HepG2 (cell line): Measurements from ENCODE around the gene CMIP. TPM values are rescaled to one million over a fixed set of nuclear protein-coding genes. Genes with fewer than 3 reads are reported as not detected.

Experiments used
- ARID5B ChIP-seq: IDR thresholded peaks from 2 replicates; pipeline ENCODE4 v1.4.0; 2020; ENCODE audit warnings: mild to moderate bottlenecking, missing genetic modification reagents
- BCL6 ChIP-seq: IDR thresholded peaks from 2 replicates; pipeline ENCODE4 v1.6.1; 2016; ENCODE audit warnings: missing genetic modification reagents, missing compliant biosample characterization
- CERS6 ChIP-seq: sonication (generic); formaldehyde crosslinking; IDR thresholded peaks from 2 replicates; pipeline ENCODE4 v1.5.0; 2020; ENCODE audit warnings: missing genetic modification reagents
- FOXA1 ChIP-seq, 2 experiments: fragments of 450-650 bp in 1 of 2; sonication (generic) in 1 of 2; formaldehyde crosslinking in 1 of 2; IDR thresholded peaks; 2 replicates each; pipeline versions ENCODE4 v1.4.0 to v1.6.1; 2016 to 2020; ENCODE audit warnings: missing genetic modification reagents in 1 of 2
- HMGXB4 ChIP-seq, 2 experiments: sonication (generic) in 1 of 2; formaldehyde crosslinking in 1 of 2; IDR thresholded peaks; 2 replicates each; pipeline versions ENCODE4 v1.4.0 to v1.6.1; 2018 to 2020; ENCODE audit warnings: missing genetic modification reagents in 2 of 2, borderline replicate concordance in 1 of 2, low read depth in 1 of 2, mild to moderate bottlenecking in 1 of 2, missing biosample characterization in 1 of 2
- HNF4A ChIP-seq: sonication (generic); formaldehyde crosslinking; IDR thresholded peaks from 2 replicates; pipeline ENCODE4 v1.4.0; 2020; ENCODE audit warnings: missing genetic modification reagents
- HOXA3 ChIP-seq: sonication (generic); formaldehyde crosslinking; IDR thresholded peaks from 2 replicates; pipeline ENCODE4 v1.5.0; 2020; ENCODE audit warnings: missing genetic modification reagents
- ISL2 ChIP-seq: sonication (generic); formaldehyde crosslinking; IDR thresholded peaks from 2 replicates; pipeline ENCODE4 v1.5.0; 2020; ENCODE audit warnings: missing genetic modification reagents
- KDM2A ChIP-seq: sonication (generic); formaldehyde crosslinking; IDR thresholded peaks from 2 replicates; pipeline ENCODE4 v1.4.0; 2020; ENCODE audit warnings: low read depth, missing genetic modification reagents, borderline replicate concordance
- REXO4 ChIP-seq: sonication (generic); formaldehyde crosslinking; IDR thresholded peaks from 2 replicates; pipeline ENCODE4 v1.8.0; 2022; ENCODE audit warnings: missing genetic modification reagents, mild to moderate bottlenecking, borderline replicate concordance
- RFX5 ChIP-seq: IDR thresholded peaks from 2 replicates; pipeline ENCODE4 v1.6.1; 2011; ENCODE audit warnings: low read depth, low read length, improper control_type of control experiment
- SMC3 ChIP-seq: IDR thresholded peaks from 2 replicates; pipeline ENCODE4 v1.6.1; 2011; ENCODE audit warnings: low read length, improper control_type of control experiment
- YEATS4 ChIP-seq: sonication (generic); formaldehyde crosslinking; IDR thresholded peaks from 2 replicates; pipeline ENCODE4 v1.4.0; 2020; ENCODE audit warnings: missing genetic modification reagents, borderline replicate concordance
- ZBTB3 ChIP-seq: sonication (generic); formaldehyde crosslinking; IDR thresholded peaks from 2 replicates; pipeline ENCODE4 v1.4.0; 2020; ENCODE audit warnings: low read depth, mild to moderate bottlenecking, moderate library complexity, missing genetic modification reagents, borderline replicate concordance
- ZNF124 ChIP-seq: sonication (generic); formaldehyde crosslinking; IDR thresholded peaks from 2 replicates; pipeline ENCODE4 v1.4.0; 2020; ENCODE audit warnings: missing genetic modification reagents
- ZNF180 ChIP-seq: sonication (generic); formaldehyde crosslinking; IDR thresholded peaks from 2 replicates; pipeline ENCODE4 v1.4.0; 2020; ENCODE audit warnings: low read depth, missing genetic modification reagents, borderline replicate concordance
- ZNF547 ChIP-seq: sonication (generic); formaldehyde crosslinking; IDR thresholded peaks from 2 replicates; pipeline ENCODE4 v1.5.1; 2020; ENCODE audit warnings: mild to moderate bottlenecking, missing genetic modification reagents
- ZNF563 ChIP-seq: sonication (generic); formaldehyde crosslinking; IDR thresholded peaks from 2 replicates; pipeline ENCODE4 v1.8.0; 2022; ENCODE audit warnings: mild to moderate bottlenecking, moderate library complexity, missing genetic modification reagents
- ZNF644 ChIP-seq: IDR thresholded peaks from 2 replicates; pipeline ENCODE4 v1.6.1; 2016; ENCODE audit warnings: low read depth
- polyA plus RNA-seq, 8 experiments: library from polyadenylated mRNA; depleted of rRNA in 3 of 8; stranded (reverse) in 7 of 8; unstranded in 1 of 8; fragments of >200 nt; fragmentation: Illumina TruSeq in 4 of 8; extraction: Trizol in 4 of 8; gene quantifications; 2 replicates each; pipeline versions ENCODE4 v1.2.1 to v1.2.3, GENCODE V29; 2011 to 2016; ENCODE audit warnings: low read depth in 4 of 8, missing spikeins in 1 of 8, mixed read lengths in 1 of 8; ENCODE audit not compliant: insufficient read depth in 1 of 8
- total RNA-seq, 5 experiments: library from RNA; depleted of rRNA; stranded (reverse); fragments of >200 nt; fragmentation: Illumina TruSeq; extraction: Trizol; gene quantifications; 2 replicates each; pipeline ENCODE4 v1.2.3, GENCODE V29; 2016; ENCODE audit warnings: low read depth in 1 of 5
- TF ChIP-seq, protein P1 (sequence below): sonication (generic); formaldehyde crosslinking; IDR thresholded peaks from 2 replicates; pipeline ENCODE4 v1.4.0; 2020; ENCODE audit warnings: missing genetic modification reagents

Gene CMIP
- total and polyA plus RNA-seq, 2 of the 13 experiments (the other 11 are each of a cell fraction or from before 2014, with no cell fraction given) = 10.9 to 18.1 TPM

DNA sequence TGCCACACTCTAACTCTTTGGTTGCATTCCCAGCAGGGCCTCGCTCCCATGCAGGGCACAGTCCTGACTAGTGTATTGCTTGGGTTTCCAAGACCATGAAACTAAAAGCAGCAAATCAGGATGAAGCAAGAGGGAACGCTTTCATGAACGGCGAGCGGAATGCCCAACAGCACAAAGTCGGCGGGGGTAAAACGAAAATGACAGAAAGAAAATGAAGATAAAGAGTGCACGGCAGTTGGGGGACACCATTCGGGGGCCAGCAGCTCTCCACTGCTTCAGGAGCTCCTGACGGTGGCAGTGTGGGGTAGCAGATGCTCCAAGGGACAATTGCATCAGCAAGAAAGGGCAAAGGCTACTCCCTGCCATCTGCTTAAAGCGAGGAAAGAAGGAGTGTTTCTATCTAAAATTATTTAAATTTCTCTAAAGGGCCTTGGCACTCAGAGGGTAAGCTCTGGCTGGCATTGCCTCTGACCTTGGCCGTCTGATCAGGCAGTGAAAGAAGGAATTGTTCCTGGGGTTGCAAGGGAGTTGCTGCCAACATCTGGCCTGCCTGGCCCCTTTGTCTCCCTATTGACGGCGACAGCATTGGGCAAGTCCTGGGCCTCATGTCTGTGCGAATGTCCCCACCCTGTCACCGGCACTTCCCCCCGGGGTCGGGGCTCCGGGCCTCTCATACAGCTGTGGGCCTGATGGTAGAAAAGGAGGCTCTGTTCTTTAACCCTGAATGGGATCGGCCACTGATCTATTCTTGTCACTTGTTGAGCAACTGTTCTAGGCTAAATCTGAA lies 138.2 kb downstream of the CMIP start (continued):
- TF ChIP-seq YEATS4 (CRISPR knock-in tag) (peak; percentile 51; the same call in 1 of the 2 replicates), SMC3 (peak; percentile 24; the same call in 1 of the 2 replicates), HNF4A (peak; percentile 75), ZBTB3 (CRISPR knock-in tag) (no peak), ZNF180 (no peak), ARID5B (CRISPR knock-in tag) (peak; percentile 42; the same call in 1 of the 2 replicates), REXO4 (CRISPR knock-in tag) (no peak), ZNF563 (peak; percentile 68; the same call in 1 of the 2 replicates), ZNF644 (CRISPR knock-in tag) (peak; percentile 11; the same call in 1 of the 2 replicates), CERS6 (CRISPR knock-in tag) (no peak), BCL6 (CRISPR knock-in tag) (peak; percentile 54; the same call in 1 of the 2 replicates), ISL2 (CRISPR knock-in tag) (0 out of 2 replicates have a peak, but pooled peaks have one; percentile 36), FOXA1 (IDR thresholded peaks at IDR 0.05) (no peak), FOXA1 (CRISPR knock-in tag; IDR thresholded peaks at IDR 0.05) (0 out of 2 replicates have a peak, but pooled peaks have one; percentile 3), KDM2A (CRISPR knock-in tag) (0 out of 2 replicates have a peak, but pooled peaks have one; percentile 28), HMGXB4 (CRISPR knock-in tag; IDR thresholded peaks at IDR 0.05; ENCODE audit: borderline replicate concordance in 1 of 2, low read depth in 1 of 2) (peak in 1 of 2 experiments; percentile 15; a peak in 1 of 4 replicates), ZNF124 (CRISPR knock-in tag) (0 out of 2 replicates have a peak, but pooled peaks have one; percentile 32), RFX5 (no peak), HOXA3 (CRISPR knock-in tag) (0 out of 2 replicates have a peak, but pooled peaks have one; percentile 19), ZNF547 (CRISPR knock-in tag) (peak; percentile 73; the same call in 1 of the 2 replicates)
- TF ChIP-seq, protein P1, sequence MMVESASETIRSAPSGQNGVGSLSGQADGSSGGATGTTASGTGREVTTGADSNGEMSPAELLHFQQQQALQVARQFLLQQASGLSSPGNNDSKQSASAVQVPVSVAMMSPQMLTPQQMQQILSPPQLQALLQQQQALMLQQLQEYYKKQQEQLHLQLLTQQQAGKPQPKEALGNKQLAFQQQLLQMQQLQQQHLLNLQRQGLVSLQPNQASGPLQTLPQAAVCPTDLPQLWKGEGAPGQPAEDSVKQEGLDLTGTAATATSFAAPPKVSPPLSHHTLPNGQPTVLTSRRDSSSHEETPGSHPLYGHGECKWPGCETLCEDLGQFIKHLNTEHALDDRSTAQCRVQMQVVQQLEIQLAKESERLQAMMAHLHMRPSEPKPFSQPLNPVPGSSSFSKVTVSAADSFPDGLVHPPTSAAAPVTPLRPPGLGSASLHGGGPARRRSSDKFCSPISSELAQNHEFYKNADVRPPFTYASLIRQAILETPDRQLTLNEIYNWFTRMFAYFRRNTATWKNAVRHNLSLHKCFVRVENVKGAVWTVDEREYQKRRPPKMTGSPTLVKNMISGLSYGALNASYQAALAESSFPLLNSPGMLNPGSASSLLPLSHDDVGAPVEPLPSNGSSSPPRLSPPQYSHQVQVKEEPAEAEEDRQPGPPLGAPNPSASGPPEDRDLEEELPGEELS = 0 out of 2 replicates have a peak, but pooled peaks have one; percentile 11
